Endothelial cell of umbilical vein (primary cell): Measurements from ENCODE around the gene RASAL3.
"Not testable (repeated sequence)": the region's sequence is repeated elsewhere in the genome, so short reads cannot be mapped to it uniquely, and the experiment has no call there.

ENCODE experiments used
- EZH2 ChIP-seq: IDR thresholded peaks from 2 replicates; pipeline ENCODE4 v1.6.1; 2012; ENCODE audit warnings: borderline replicate concordance, low read depth, mild to moderate bottlenecking, moderate library complexity, low read length, inconsistent platforms; ENCODE audit not compliant: severe bottlenecking
- MAX ChIP-seq: IDR thresholded peaks from 2 replicates; pipeline ENCODE4 v1.6.1; 2011; ENCODE audit not compliant: insufficient read depth, insufficient read length
- POLR2A ChIP-seq: IDR thresholded peaks from 2 replicates; pipeline ENCODE4 v1.6.1; 2012; ENCODE audit warnings: low read depth, mild to moderate bottlenecking, control low read depth, low read length
- POLR2AphosphoS5 ChIP-seq: IDR thresholded peaks from 2 replicates; pipeline ENCODE4 v1.6.1; 2012; ENCODE audit warnings: low read depth, mild to moderate bottlenecking, control low read depth, low read length, moderate library complexity; ENCODE audit not compliant: insufficient read depth

- not testable (repeated sequence) for TF ChIP-seq EZH2, POLR2AphosphoS5, POLR2A, MAX
Measured at GRCh38 chr19:15411351-15411750, 53.0 kb downstream of the RASAL3 start.
